Measurements from ENCODE around the gene WHRN.

Gene WHRN

GRCh38 chr9:114515528-114515927, 10.3 kb upstream of the WHRN start:
- no peak overlapping the region for H3K27ac ChIP-seq (ENCODE audit: low read depth, low read length, severe bottlenecking)
- H3K4me3 ChIP-seq (ENCODE audit: extremely low read depth, insufficient read depth, low read length, poor library complexity, severe bottlenecking): no peak overlapping the region
- H3K4me1 ChIP-seq (ENCODE audit: control insufficient read depth, insufficient read depth, low read length, poor library complexity, severe bottlenecking): no peaks in the 10 kb centered on the region
- WGBS, 2 experiments (ENCODE audit: insufficient coverage in 2 of 2): 77 to 88% methylated on average over 2 of the region's 3 CpGs
- no peaks in the 10 kb centered on the region for H3K36me3 ChIP-seq (ENCODE audit: control insufficient read depth, insufficient read depth, low read length)
- no peaks in the 10 kb centered on the region for H3K9me3 ChIP-seq (ENCODE audit: control insufficient read depth, low read length)

GRCh38 chr9:114513959-114514267, 8.6 kb upstream of the WHRN start:
- 100% methylated on average over 1 of the region's 1 CpG for WGBS, 2 experiments (ENCODE audit: insufficient coverage in 2 of 2)
- Histone ChIP-seq H3K27ac (ENCODE audit: low read depth, low read length, severe bottlenecking) (no peak overlapping the region), H3K9me3 (ENCODE audit: control insufficient read depth, low read length) (no peaks in the 10 kb centered on the region), H3K4me3 (ENCODE audit: extremely low read depth, insufficient read depth, low read length, poor library complexity, severe bottlenecking) (no peak overlapping the region), H3K36me3 (ENCODE audit: control insufficient read depth, insufficient read depth, low read length) (no peaks in the 10 kb centered on the region), H3K4me1 (ENCODE audit: control insufficient read depth, insufficient read depth, low read length, poor library complexity, severe bottlenecking) (no peaks in the 10 kb centered on the region)

- no peaks in the 10 kb centered on the region for H3K36me3 ChIP-seq (ENCODE audit: control insufficient read depth, insufficient read depth, low read length)
- 94% methylated on average over 9 of the region's 10 CpGs for WGBS, 2 experiments (ENCODE audit: insufficient coverage in 2 of 2)
- no peaks in the 10 kb centered on the region for H3K9me3 ChIP-seq (ENCODE audit: control insufficient read depth, low read length)
- H3K4me3 ChIP-seq (ENCODE audit: extremely low read depth, insufficient read depth, low read length, poor library complexity, severe bottlenecking): no peak overlapping the region
- no peak overlapping the region for H3K27ac ChIP-seq (ENCODE audit: low read depth, low read length, severe bottlenecking)
- no peaks in the 10 kb centered on the region for H3K4me1 ChIP-seq (ENCODE audit: control insufficient read depth, insufficient read depth, low read length, poor library complexity, severe bottlenecking)
These were observed 8.0 kb upstream of the WHRN start for GRCh38 chr9:114513055-114513958.

GRCh38 chr9:114511978-114512874, 7.0 kb upstream of the WHRN start:
- no peak overlapping the region for H3K4me3 ChIP-seq (ENCODE audit: extremely low read depth, insufficient read depth, low read length, poor library complexity, severe bottlenecking)
- WGBS, 2 experiments (ENCODE audit: insufficient coverage in 2 of 2): 87 to 96% methylated on average over 9 to 11 of the region's 12 CpGs
- no peaks in the 10 kb centered on the region for H3K36me3 ChIP-seq (ENCODE audit: control insufficient read depth, insufficient read depth, low read length)
- H3K9me3 ChIP-seq (ENCODE audit: control insufficient read depth, low read length): no peaks in the 10 kb centered on the region
- H3K4me1 ChIP-seq (ENCODE audit: control insufficient read depth, insufficient read depth, low read length, poor library complexity, severe bottlenecking): no peaks in the 10 kb centered on the region
- H3K27ac ChIP-seq (ENCODE audit: low read depth, low read length, severe bottlenecking): no peak overlapping the region

GRCh38 chr9:114507726-114508125, 2.5 kb upstream of the WHRN start:
- no peak overlapping the region for H3K27ac ChIP-seq (ENCODE audit: low read depth, low read length, severe bottlenecking)
- H3K9me3 ChIP-seq (ENCODE audit: control insufficient read depth, low read length): no peaks in the 10 kb centered on the region
- H3K36me3 ChIP-seq (ENCODE audit: control insufficient read depth, insufficient read depth, low read length): no peaks in the 10 kb centered on the region
- 38% methylated on average over 1 of the region's 3 CpGs; no CpG with 5 or more reads in 1 of the 2 experiments for WGBS, 2 experiments (ENCODE audit: insufficient coverage in 2 of 2)
- H3K4me1 ChIP-seq (ENCODE audit: control insufficient read depth, insufficient read depth, low read length, poor library complexity, severe bottlenecking): peaks cover 9% of the 10 kb centered on the region
- no peak overlapping the region for H3K4me3 ChIP-seq (ENCODE audit: extremely low read depth, insufficient read depth, low read length, poor library complexity, severe bottlenecking)

GRCh38 chr9:114506082-114506390, 763 bp upstream of the WHRN start:
- H3K36me3 ChIP-seq (ENCODE audit: control insufficient read depth, insufficient read depth, low read length): no peaks in the 10 kb centered on the region
- no peaks in the 10 kb centered on the region for H3K9me3 ChIP-seq (ENCODE audit: control insufficient read depth, low read length)
- no CpG with 5 or more reads among the region's 7 CpGs for WGBS, 2 experiments (ENCODE audit: insufficient coverage in 2 of 2)
- H3K27ac ChIP-seq (ENCODE audit: low read depth, low read length, severe bottlenecking): no peak overlapping the region
- H3K4me1 ChIP-seq (ENCODE audit: control insufficient read depth, insufficient read depth, low read length, poor library complexity, severe bottlenecking): peaks cover 17% of the 10 kb centered on the region
- peak overlapping the region; percentile 67 for H3K4me3 ChIP-seq (ENCODE audit: extremely low read depth, insufficient read depth, low read length, poor library complexity, severe bottlenecking)

- WGBS, 2 experiments (ENCODE audit: insufficient coverage in 2 of 2): 5 to 7% methylated on average over 88 to 91 of the region's 101 CpGs
- peak overlapping the region; percentile 67 for H3K4me3 ChIP-seq (ENCODE audit: extremely low read depth, insufficient read depth, low read length, poor library complexity, severe bottlenecking)
- H3K36me3 ChIP-seq (ENCODE audit: control insufficient read depth, insufficient read depth, low read length): no peaks in the 10 kb centered on the region
- H3K4me1 ChIP-seq (ENCODE audit: control insufficient read depth, insufficient read depth, low read length, poor library complexity, severe bottlenecking): peaks cover 18% of the 10 kb centered on the region
- H3K9me3 ChIP-seq (ENCODE audit: control insufficient read depth, low read length): no peaks in the 10 kb centered on the region
- peak overlapping the region; percentile 34 for H3K27ac ChIP-seq (ENCODE audit: low read depth, low read length, severe bottlenecking)
These were observed 709 bp downstream of the WHRN start for GRCh38 chr9:114504341-114505186.

GRCh38 chr9:114503522-114504340, 1.5 kb downstream of the WHRN start:
- Histone ChIP-seq H3K27ac (ENCODE audit: low read depth, low read length, severe bottlenecking) (no peak overlapping the region), H3K4me1 (ENCODE audit: control insufficient read depth, insufficient read depth, low read length, poor library complexity, severe bottlenecking) (peaks cover 21% of the 10 kb centered on the region), H3K9me3 (ENCODE audit: control insufficient read depth, low read length) (no peaks in the 10 kb centered on the region), H3K36me3 (ENCODE audit: control insufficient read depth, insufficient read depth, low read length) (no peaks in the 10 kb centered on the region), H3K4me3 (ENCODE audit: extremely low read depth, insufficient read depth, low read length, poor library complexity, severe bottlenecking) (peak overlapping the region; percentile 67)
- 74 to 83% methylated on average over 17 of the region's 18 CpGs for WGBS, 2 experiments (ENCODE audit: insufficient coverage in 2 of 2)

GRCh38 chr9:114503009-114503408, 2.3 kb downstream of the WHRN start:
- H3K4me1 ChIP-seq (ENCODE audit: control insufficient read depth, insufficient read depth, low read length, poor library complexity, severe bottlenecking): peaks cover 21% of the 10 kb centered on the region
- 50 to 59% methylated on average over 3 to 5 of the region's 7 CpGs for WGBS, 2 experiments (ENCODE audit: insufficient coverage in 2 of 2)

More at GRCh38 chr9:114503009-114503408, 2.3 kb downstream of the WHRN start:
- H3K4me3 ChIP-seq (ENCODE audit: extremely low read depth, insufficient read depth, low read length, poor library complexity, severe bottlenecking): no peak overlapping the region
- no peaks in the 10 kb centered on the region for H3K9me3 ChIP-seq (ENCODE audit: control insufficient read depth, low read length)
- H3K27ac ChIP-seq (ENCODE audit: low read depth, low read length, severe bottlenecking): no peak overlapping the region
- no peaks in the 10 kb centered on the region for H3K36me3 ChIP-seq (ENCODE audit: control insufficient read depth, insufficient read depth, low read length)

Measured in mesodermal cell (in vitro differentiated cells).